Mesothelial cell of epicardium (in vitro differentiated cells): ENCODE data around the gene JMJD1C. TPM values are rescaled to one million over a fixed set of nuclear protein-coding genes. Genes with fewer than 3 reads are reported as not detected.

ENCODE experiments used
- DNase-seq, 2 experiments: peaks; one replicate each; pipeline ENCODE4 v3.0.0; 2021; ENCODE audit warnings: low spot score in 2 of 2; ENCODE audit not compliant: unreplicated experiment in 2 of 2
- H3K27ac Mint-ChIP-seq: 2 replicates; pipeline ENCODE4 v1.8.0; 2021; ENCODE audit warnings: mixed read lengths
- H3K27me3 Mint-ChIP-seq: 2 replicates; pipeline ENCODE4 v1.8.0; 2021; ENCODE audit warnings: low read depth, mixed read lengths
- H3K36me3 Mint-ChIP-seq: 2 replicates; pipeline ENCODE4 v1.8.0; 2021; ENCODE audit warnings: mixed read lengths
- H3K4me1 Mint-ChIP-seq: 2 replicates; pipeline ENCODE4 v1.8.0; 2021; ENCODE audit warnings: mixed read lengths
- H3K4me3 Mint-ChIP-seq: 2 replicates; pipeline ENCODE4 v1.8.0; 2021; ENCODE audit warnings: mild to moderate bottlenecking, moderate library complexity, mixed read lengths
- H3K9me3 Mint-ChIP-seq: 2 replicates; pipeline ENCODE4 v1.8.0; 2021; ENCODE audit warnings: mixed read lengths
- total RNA-seq: library from RNA; stranded (reverse); gene quantifications from 3 replicates; pipeline ENCODE4 v1.2.1, GENCODE V29; 2021
- TF ChIP-seq, protein P1 (sequence below): fragments of 200-600 bp; sonication (generic); IDR thresholded peaks from one replicate; pipeline ENCODE4 v1.5.0; 2021; ENCODE audit warnings: antibody characterized with exemption; ENCODE audit not compliant: unreplicated experiment

The JMJD1C gene
- total RNA-seq, 1 donor from 2014 or later = 112 TPM

GRCh38 chr10:63489838-63490237 lies 24.1 kb upstream of the JMJD1C start:
- Mint-ChIP-seq H3K27ac (no peak overlapping the region), H3K27me3 (no peaks in the 10 kb centered on the region), H3K4me1 (peaks cover 17% of the 10 kb centered on the region), H3K9me3 (peaks cover under 1% of the 10 kb centered on the region), H3K4me3 (no peak overlapping the region), H3K36me3 (peaks cover 5% of the 10 kb centered on the region)
- TF ChIP-seq, protein P1, sequence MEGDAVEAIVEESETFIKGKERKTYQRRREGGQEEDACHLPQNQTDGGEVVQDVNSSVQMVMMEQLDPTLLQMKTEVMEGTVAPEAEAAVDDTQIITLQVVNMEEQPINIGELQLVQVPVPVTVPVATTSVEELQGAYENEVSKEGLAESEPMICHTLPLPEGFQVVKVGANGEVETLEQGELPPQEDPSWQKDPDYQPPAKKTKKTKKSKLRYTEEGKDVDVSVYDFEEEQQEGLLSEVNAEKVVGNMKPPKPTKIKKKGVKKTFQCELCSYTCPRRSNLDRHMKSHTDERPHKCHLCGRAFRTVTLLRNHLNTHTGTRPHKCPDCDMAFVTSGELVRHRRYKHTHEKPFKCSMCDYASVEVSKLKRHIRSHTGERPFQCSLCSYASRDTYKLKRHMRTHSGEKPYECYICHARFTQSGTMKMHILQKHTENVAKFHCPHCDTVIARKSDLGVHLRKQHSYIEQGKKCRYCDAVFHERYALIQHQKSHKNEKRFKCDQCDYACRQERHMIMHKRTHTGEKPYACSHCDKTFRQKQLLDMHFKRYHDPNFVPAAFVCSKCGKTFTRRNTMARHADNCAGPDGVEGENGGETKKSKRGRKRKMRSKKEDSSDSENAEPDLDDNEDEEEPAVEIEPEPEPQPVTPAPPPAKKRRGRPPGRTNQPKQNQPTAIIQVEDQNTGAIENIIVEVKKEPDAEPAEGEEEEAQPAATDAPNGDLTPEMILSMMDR = no peak
- no peak for DNase-seq

DNA sequence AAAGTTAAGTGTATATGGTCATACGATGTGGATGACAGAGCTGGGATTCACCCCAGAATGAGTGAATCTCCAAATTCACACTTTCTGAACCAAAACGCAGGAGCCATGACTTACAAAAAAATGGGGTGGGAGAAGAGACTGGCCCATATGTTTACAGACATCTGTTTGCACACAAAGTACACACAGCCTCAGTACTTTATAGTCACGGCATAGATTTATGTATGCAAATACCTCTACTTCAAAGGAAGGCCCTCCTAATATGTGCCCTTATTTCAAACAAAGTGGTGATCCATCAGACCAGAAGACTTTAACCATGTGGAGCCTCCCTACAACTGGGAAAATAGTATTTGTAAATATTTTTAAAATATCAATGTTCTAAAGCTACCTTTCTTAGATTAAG lies 22.2 kb upstream of the JMJD1C start:
- DNase-seq = no peak
- H3K4me3 Mint-ChIP-seq = no peak overlapping the region
- no peaks in the 10 kb centered on the region for H3K27me3 Mint-ChIP-seq
- H3K9me3 Mint-ChIP-seq = no peaks in the 10 kb centered on the region
- H3K27ac Mint-ChIP-seq = no peak overlapping the region
- peaks cover 6% of the 10 kb centered on the region for H3K36me3 Mint-ChIP-seq
- TF ChIP-seq, protein P1 = no peak
- peaks cover 17% of the 10 kb centered on the region for H3K4me1 Mint-ChIP-seq

GRCh38 chr10:63483983-63484382 lies 18.2 kb upstream of the JMJD1C start:
- H3K36me3 Mint-ChIP-seq = peaks cover 2% of the 10 kb centered on the region
- no peaks in the 10 kb centered on the region for H3K9me3 Mint-ChIP-seq
- TF ChIP-seq, protein P1 = no peak
- peaks cover 11% of the 10 kb centered on the region for H3K4me1 Mint-ChIP-seq
- H3K4me3 Mint-ChIP-seq = no peak overlapping the region
- H3K27me3 Mint-ChIP-seq = no peaks in the 10 kb centered on the region
- H3K27ac Mint-ChIP-seq = no peak overlapping the region
- DNase-seq = no peak

GRCh38 chr10:63481815-63482421 lies 16.1 kb upstream of the JMJD1C start:
- H3K27ac Mint-ChIP-seq = peak overlapping the region; percentile 73
- H3K4me3 Mint-ChIP-seq = no peak overlapping the region
- TF ChIP-seq, protein P1 = no peak
- DNase-seq = no peak
- H3K36me3 Mint-ChIP-seq = peaks cover 2% of the 10 kb centered on the region
- no peaks in the 10 kb centered on the region for H3K9me3 Mint-ChIP-seq
- H3K4me1 Mint-ChIP-seq = peaks cover 7% of the 10 kb centered on the region
- H3K27me3 Mint-ChIP-seq = no peaks in the 10 kb centered on the region

DNA sequence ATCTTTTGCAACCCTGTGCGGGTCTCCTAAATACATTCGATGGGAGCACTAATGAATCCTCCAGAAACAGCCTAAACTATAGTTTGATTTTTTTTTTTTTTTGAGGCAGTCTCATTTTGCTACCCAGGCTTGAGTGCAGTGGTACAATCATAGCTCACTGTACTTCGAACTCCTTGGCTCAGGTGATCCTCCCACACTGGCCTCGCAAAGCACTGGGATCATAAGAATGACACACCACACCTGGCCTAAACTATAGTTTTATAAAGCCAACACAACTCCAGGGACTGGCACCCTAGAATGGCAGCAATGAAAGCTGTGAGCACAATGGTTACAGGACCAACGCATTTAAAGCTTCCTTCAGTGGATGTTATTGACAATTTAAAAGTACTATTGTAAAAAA lies 14.5 kb upstream of the JMJD1C start:
- H3K4me1 Mint-ChIP-seq = peaks cover 7% of the 10 kb centered on the region
- DNase-seq = no peak
- no peaks in the 10 kb centered on the region for H3K27me3 Mint-ChIP-seq
- peaks cover 4% of the 10 kb centered on the region for H3K9me3 Mint-ChIP-seq
- H3K4me3 Mint-ChIP-seq = no peak overlapping the region
- H3K27ac Mint-ChIP-seq = no peak overlapping the region
- H3K36me3 Mint-ChIP-seq = peaks cover 9% of the 10 kb centered on the region
- TF ChIP-seq, protein P1 = no peak

- no peak overlapping the region for H3K4me3 Mint-ChIP-seq
Observed at GRCh38 chr10:63478564-63478963, 12.8 kb upstream of the JMJD1C start.

More at GRCh38 chr10:63478564-63478963, 12.8 kb upstream of the JMJD1C start:
- Mint-ChIP-seq H3K27me3 (no peaks in the 10 kb centered on the region), H3K27ac (no peak overlapping the region), H3K9me3 (peaks cover 5% of the 10 kb centered on the region), H3K4me1 (peaks cover 9% of the 10 kb centered on the region), H3K36me3 (peaks cover 12% of the 10 kb centered on the region)
- TF ChIP-seq, protein P1 = no peak
- no peak for DNase-seq
